Activated T-cell treated with anti-CD3 and anti-CD28 coated beads, Interleukin-2, amount 50 U/mL, for 72 hours (primary cell): ENCODE measurements around the gene TKTL1. TPM values are rescaled to one million over a fixed set of nuclear protein-coding genes. Genes with fewer than 3 reads are reported as not detected.
"Not testable (repeated sequence)": the region's sequence is repeated elsewhere in the genome, so short reads cannot be mapped to it uniquely, and the experiment has no call there.

Source experiments
- ATAC-seq, 2 donors: fragments of 150-1000 bp; cut with Tn5 transposase; replicated peaks in 1 of 2; 2 replicates each; pipeline ENCODE4 v1.10.0; 2021; ENCODE audit warnings: moderate library complexity in 2 of 2, mild to moderate bottlenecking in 1 of 2
- DNase-seq, 2 donors: peaks; one replicate each; pipeline ENCODE4 v3.0.0; 2021 to 2022; ENCODE audit warnings: mixed read lengths in 1 of 2
- H3K27ac Mint-ChIP-seq: one replicate; pipeline ENCODE4 v1.8.0; 2022; ENCODE audit warnings: mild to moderate bottlenecking, moderate library complexity, mixed read lengths
- H3K27me3 Mint-ChIP-seq: one replicate; pipeline ENCODE4 v1.8.0; 2022; ENCODE audit warnings: low read depth, mixed read lengths
- H3K36me3 Mint-ChIP-seq, 2 donors: one replicate each; pipeline ENCODE4 v1.8.0; 2022; ENCODE audit warnings: mixed read lengths in 2 of 2, mild to moderate bottlenecking in 1 of 2; ENCODE audit not compliant: insufficient read depth in 2 of 2
- H3K4me1 Mint-ChIP-seq: one replicate; pipeline ENCODE4 v1.8.0; 2022; ENCODE audit warnings: low read depth, mixed read lengths
- H3K4me3 Mint-ChIP-seq, 2 donors: one replicate each; pipeline ENCODE4 v1.8.0; 2022; ENCODE audit warnings: mild to moderate bottlenecking in 2 of 2, mixed read lengths in 2 of 2, moderate library complexity in 2 of 2
- H3K9me3 Mint-ChIP-seq, 2 donors: one replicate each; pipeline ENCODE4 v1.8.0; 2022; ENCODE audit warnings: mixed read lengths in 2 of 2
- total RNA-seq, 2 donors: library from RNA; stranded (reverse); gene quantifications; one replicate each; pipeline ENCODE4 v1.2.3, GENCODE V29; 2022

TKTL1 gene
- total RNA-seq, 2 donors from 2014 or later: 0.65 to 0.74 TPM

GRCh38 chrX:154334496-154334895 lies 38.9 kb downstream of the TKTL1 start:
- ATAC-seq (peak; percentile 78 to 87), DNase-seq (peak; percentile 37 to 48)
- no peaks in the 10 kb centered on the region for H3K27me3 Mint-ChIP-seq
- H3K9me3 Mint-ChIP-seq: no peaks in the 10 kb centered on the region
- peaks cover 22% of the 10 kb centered on the region for H3K4me1 Mint-ChIP-seq
- H3K4me3 Mint-ChIP-seq: peak overlapping the region; percentile 54 to 59
- peak overlapping the region; percentile 52 for H3K27ac Mint-ChIP-seq
- H3K36me3 Mint-ChIP-seq: no peaks in the 10 kb centered on the region

- not testable (repeated sequence) for H3K27ac Mint-ChIP-seq, H3K27me3 Mint-ChIP-seq, H3K4me1 Mint-ChIP-seq, DNase-seq, H3K9me3 Mint-ChIP-seq, H3K36me3 Mint-ChIP-seq, H3K4me3 Mint-ChIP-seq
- peak; percentile 72 to 73 for ATAC-seq
Observed at GRCh38 chrX:154341399-154342298, 46.1 kb downstream of the TKTL1 start.

GRCh38 chrX:154343063-154343462 lies 47.5 kb downstream of the TKTL1 start:
- not testable (repeated sequence) for H3K36me3 Mint-ChIP-seq, H3K9me3 Mint-ChIP-seq, H3K4me3 Mint-ChIP-seq, H3K27me3 Mint-ChIP-seq, H3K27ac Mint-ChIP-seq, DNase-seq
- ATAC-seq: peak; percentile 29 to 32
- H3K4me1 Mint-ChIP-seq: peaks cover 11% of the 10 kb centered on the region

- H3K4me1 Mint-ChIP-seq: peaks cover 14% of the 10 kb centered on the region
- ATAC-seq: peak; percentile 44 to 49
- not testable (repeated sequence) for H3K9me3 Mint-ChIP-seq, H3K27me3 Mint-ChIP-seq, DNase-seq, H3K27ac Mint-ChIP-seq, H3K4me3 Mint-ChIP-seq, H3K36me3 Mint-ChIP-seq
Observed at GRCh38 chrX:154343620-154344019, 48.0 kb downstream of the TKTL1 start.

GRCh38 chrX:154348114-154348531 lies 52.5 kb downstream of the TKTL1 start:
- no peak overlapping the region for H3K27ac Mint-ChIP-seq
- DNase-seq: no peak
- peak overlapping the region in 1 of 2 donors; percentile 31 for H3K4me3 Mint-ChIP-seq
- ATAC-seq: no peak
- peaks cover 0 to 5% of the 10 kb centered on the region in 2 donors for H3K36me3 Mint-ChIP-seq
- peaks cover 26% of the 10 kb centered on the region for H3K4me1 Mint-ChIP-seq
- no peaks in the 10 kb centered on the region for H3K9me3 Mint-ChIP-seq
- H3K27me3 Mint-ChIP-seq: no peaks in the 10 kb centered on the region

- Mint-ChIP-seq H3K27me3 (no peaks in the 10 kb centered on the region), H3K4me1 (peaks cover 26% of the 10 kb centered on the region), H3K4me3 (no peak overlapping the region), H3K36me3 (peaks cover 0 to 5% of the 10 kb centered on the region in 2 donors), H3K27ac (no peak overlapping the region), H3K9me3 (no peaks in the 10 kb centered on the region)
- ATAC-seq: no peak
- no peak for DNase-seq
Observed at GRCh38 chrX:154348646-154349358, 53.2 kb downstream of the TKTL1 start.

- Mint-ChIP-seq H3K27me3 (no peaks in the 10 kb centered on the region), H3K4me1 (peaks cover 26% of the 10 kb centered on the region), H3K27ac (no peak overlapping the region), H3K9me3 (no peaks in the 10 kb centered on the region), H3K36me3 (peaks cover 0 to 5% of the 10 kb centered on the region in 2 donors), H3K4me3 (no peak overlapping the region)
- no peak for ATAC-seq
- DNase-seq: no peak
Observed at GRCh38 chrX:154349359-154349935, 53.9 kb downstream of the TKTL1 start.

- DNase-seq: no peak
- Mint-ChIP-seq H3K4me3 (no peak overlapping the region), H3K27me3 (no peaks in the 10 kb centered on the region), H3K27ac (no peak overlapping the region), H3K9me3 (no peaks in the 10 kb centered on the region), H3K36me3 (peaks cover 0 to 5% of the 10 kb centered on the region in 2 donors), H3K4me1 (peaks cover 26% of the 10 kb centered on the region)
- no peak for ATAC-seq
Observed at GRCh38 chrX:154349979-154350378, 54.4 kb downstream of the TKTL1 start.

GRCh38 chrX:154350429-154351182 lies 55.0 kb downstream of the TKTL1 start:
- H3K4me3 Mint-ChIP-seq: no peak overlapping the region
- ATAC-seq (no peak), DNase-seq (no peak)
- no peaks in the 10 kb centered on the region for H3K27me3 Mint-ChIP-seq
- peaks cover 26% of the 10 kb centered on the region for H3K4me1 Mint-ChIP-seq
- no peak overlapping the region for H3K27ac Mint-ChIP-seq
- H3K36me3 Mint-ChIP-seq: peaks cover 0 to 5% of the 10 kb centered on the region in 2 donors
- H3K9me3 Mint-ChIP-seq: no peaks in the 10 kb centered on the region

GRCh38 chrX:154351183-154352011 lies 55.8 kb downstream of the TKTL1 start:
- ATAC-seq (peak in 1 of 2 donors; percentile 12), DNase-seq (no peak)
- Mint-ChIP-seq H3K4me1 (peaks cover 31% of the 10 kb centered on the region), H3K4me3 (peak overlapping the region in 1 of 2 donors; percentile 20), H3K36me3 (peaks cover 0 to 5% of the 10 kb centered on the region in 2 donors), H3K27ac (peak overlapping the region; percentile 57), H3K27me3 (no peaks in the 10 kb centered on the region), H3K9me3 (no peaks in the 10 kb centered on the region)

GRCh38 chrX:154352012-154352401 lies 56.4 kb downstream of the TKTL1 start:
- no peak overlapping the region for H3K27ac Mint-ChIP-seq
- ATAC-seq (no peak), DNase-seq (no peak)
- no peak overlapping the region for H3K4me3 Mint-ChIP-seq
- H3K27me3 Mint-ChIP-seq: no peaks in the 10 kb centered on the region
- H3K9me3 Mint-ChIP-seq: no peaks in the 10 kb centered on the region
- peaks cover 30% of the 10 kb centered on the region for H3K4me1 Mint-ChIP-seq
- peaks cover 0 to 5% of the 10 kb centered on the region in 2 donors for H3K36me3 Mint-ChIP-seq

- H3K27ac Mint-ChIP-seq: no peak overlapping the region
- H3K9me3 Mint-ChIP-seq: no peaks in the 10 kb centered on the region
- H3K36me3 Mint-ChIP-seq: peaks cover 0 to 1% of the 10 kb centered on the region in 2 donors
- H3K27me3 Mint-ChIP-seq: no peaks in the 10 kb centered on the region
- no peak overlapping the region for H3K4me3 Mint-ChIP-seq
- peaks cover 27% of the 10 kb centered on the region for H3K4me1 Mint-ChIP-seq
- ATAC-seq (no peak), DNase-seq (no peak)
Observed at GRCh38 chrX:154352466-154352865, 56.9 kb downstream of the TKTL1 start.
